Natural killer cell (primary cell): Measurements from ENCODE around the gene PTPN14. TPM values are rescaled to one million over a fixed set of nuclear protein-coding genes. Genes with fewer than 3 reads are reported as not detected.
"Not testable (repeated sequence)": the region's sequence is repeated elsewhere in the genome, so short reads cannot be mapped to it uniquely, and the experiment has no call there.

Experiments
- ATAC-seq, 3 donors: fragments of 150-1000 bp in 2 of 3; fragments of 200-7000 bp in 1 of 3; cut with Tn5 transposase; 1 replicate in 1 of 3; 2 replicates in 2 of 3; pipeline ENCODE4 v1.10.0; 2021; ENCODE audit warnings: mild to moderate bottlenecking in 2 of 3, moderate library complexity in 2 of 3
- DNase-seq, 2 donors: peaks; one replicate each; pipeline versions ENCODE4 v3.0.0 to v3.0.0-alpha.2; 2013 to 2021; ENCODE audit warnings: mixed read lengths in 1 of 2
- H3K27ac ChIP-seq: one replicate; pipeline ENCODE4 v1.5.1; 2013; ENCODE audit warnings: mild to moderate bottlenecking, low read length
- H3K27me3 ChIP-seq: one replicate; pipeline ENCODE4 v1.6.1; 2013; ENCODE audit warnings: low read length; ENCODE audit not compliant: control insufficient read depth, insufficient read depth
- H3K36me3 ChIP-seq: one replicate; pipeline ENCODE4 v1.6.1; 2013; ENCODE audit warnings: low read length; ENCODE audit not compliant: control insufficient read depth, insufficient read depth
- H3K4me1 ChIP-seq: one replicate; pipeline ENCODE4 v1.6.1; 2013; ENCODE audit warnings: low read length; ENCODE audit not compliant: control insufficient read depth, insufficient read depth
- H3K4me3 ChIP-seq: one replicate; pipeline ENCODE4 v1.5.1; 2013; ENCODE audit warnings: low read length
- H3K9me3 ChIP-seq: one replicate; pipeline ENCODE4 v1.6.1; 2013; ENCODE audit warnings: low read length; ENCODE audit not compliant: control insufficient read depth, insufficient read depth
- H3K27ac Mint-ChIP-seq, 2 donors: one replicate each; pipeline ENCODE4 v1.8.0; 2022; ENCODE audit warnings: mild to moderate bottlenecking in 2 of 2, mixed read lengths in 2 of 2, moderate library complexity in 1 of 2
- H3K27me3 Mint-ChIP-seq, 2 donors: one replicate each; pipeline ENCODE4 v1.8.0; 2022; ENCODE audit warnings: low read depth in 2 of 2, mixed read lengths in 2 of 2
- H3K36me3 Mint-ChIP-seq: one replicate; pipeline ENCODE4 v1.8.0; 2022; ENCODE audit warnings: mixed read lengths
- H3K4me1 Mint-ChIP-seq, 2 donors: one replicate each; pipeline ENCODE4 v1.8.0; 2022; ENCODE audit warnings: mixed read lengths in 2 of 2
- H3K4me3 Mint-ChIP-seq: one replicate; pipeline ENCODE4 v1.8.0; 2022; ENCODE audit warnings: mild to moderate bottlenecking, moderate library complexity, mixed read lengths
- H3K9me3 Mint-ChIP-seq, 2 donors: one replicate each; pipeline ENCODE4 v1.8.0; 2022; ENCODE audit warnings: mixed read lengths in 2 of 2
- CTCF ChIP-seq: fragments of 200-600 bp; IDR thresholded peaks from one replicate; pipeline ENCODE4 v1.8.0; 2022; ENCODE audit warnings: antibody characterized with exemption
- WGBS: methylation state at CpG from one replicate; pipeline ENCODE4 v1.1.7; 2013; ENCODE audit warnings: missing lambda C conversion rate; ENCODE audit not compliant: insufficient coverage; 5-methylcytosine and 5-hydroxymethylcytosine counted together
- intact Hi-C: fragments of 100-400 bp; cut with micrococcal nuclease; formaldehyde crosslinking; loops from one replicate; pipeline ENCODE4 v1.14.2; 2022
- total RNA-seq, 4 donors: library from RNA; stranded (reverse); fragments of 120-200 nt in 1 of 4; gene quantifications; one replicate each; pipeline versions ENCODE4 v1.2.3 to v1.2.4, GENCODE V29; 2013 to 2022

The PTPN14 gene
- total RNA-seq, 3 donors from 2014 or later (not counting 1 experiment from before 2014, with no cell fraction given) = 0.02 TPM; not detected in 2

- H3K27ac ChIP-seq = no peak overlapping the region
- H3K27me3 ChIP-seq = no peaks in the 10 kb centered on the region
- H3K9me3 ChIP-seq = no peaks in the 10 kb centered on the region
- no peaks in the 10 kb centered on the region for H3K4me1 ChIP-seq
- DNase-seq (no peak), ATAC-seq (no peak)
- Mint-ChIP-seq H3K36me3 (no peaks in the 10 kb centered on the region), H3K27me3 (peaks cover 7 to 8% of the 10 kb centered on the region in 2 donors), H3K4me1 (no peaks in the 10 kb centered on the region), H3K27ac (no peak overlapping the region), H3K9me3 (no peaks in the 10 kb centered on the region), H3K4me3 (no peak overlapping the region)
- intact Hi-C loops = no loop called here
- no peak for TF ChIP-seq CTCF
- no peak overlapping the region for H3K4me3 ChIP-seq
- 79% methylated on average over 5 of the region's 5 CpGs for WGBS
- no peaks in the 10 kb centered on the region for H3K36me3 ChIP-seq
Measured at GRCh38 chr1:214485151-214485550, 66.3 kb downstream of the PTPN14 start.

DNA sequence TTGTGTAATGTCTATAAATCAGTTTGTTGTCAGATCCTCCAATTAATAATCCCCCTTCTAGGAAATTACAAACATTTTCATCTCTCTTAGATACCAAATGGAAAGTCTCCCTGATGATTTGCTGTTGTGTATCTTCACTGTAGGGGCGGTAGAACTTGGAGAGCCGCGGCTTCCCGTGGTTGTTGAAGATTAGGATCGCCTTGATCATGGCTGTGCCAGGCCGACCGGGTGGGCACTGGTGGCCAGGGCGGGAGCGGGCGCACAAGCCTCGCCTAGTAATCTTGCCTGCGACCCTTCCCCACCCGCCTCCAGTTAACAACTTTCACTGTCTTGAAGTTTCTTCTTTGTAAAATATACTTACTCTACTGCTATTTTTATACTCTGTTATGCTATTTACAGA is 68.2 kb downstream of the PTPN14 start:
- H3K27me3 ChIP-seq, H3K9me3 Mint-ChIP-seq, intact Hi-C loops, H3K27ac Mint-ChIP-seq, H3K4me3 ChIP-seq, H3K9me3 ChIP-seq, H3K36me3 ChIP-seq, H3K27ac ChIP-seq, ATAC-seq, H3K36me3 Mint-ChIP-seq, H3K4me3 Mint-ChIP-seq, H3K4me1 ChIP-seq, DNase-seq, H3K4me1 Mint-ChIP-seq, H3K27me3 Mint-ChIP-seq: not testable (repeated sequence)
- WGBS = 90% methylated on average over 13 of the region's 13 CpGs

GRCh38 chr1:214481983-214482634 is 69.3 kb downstream of the PTPN14 start:
- not testable (repeated sequence) for H3K27ac Mint-ChIP-seq

DNA sequence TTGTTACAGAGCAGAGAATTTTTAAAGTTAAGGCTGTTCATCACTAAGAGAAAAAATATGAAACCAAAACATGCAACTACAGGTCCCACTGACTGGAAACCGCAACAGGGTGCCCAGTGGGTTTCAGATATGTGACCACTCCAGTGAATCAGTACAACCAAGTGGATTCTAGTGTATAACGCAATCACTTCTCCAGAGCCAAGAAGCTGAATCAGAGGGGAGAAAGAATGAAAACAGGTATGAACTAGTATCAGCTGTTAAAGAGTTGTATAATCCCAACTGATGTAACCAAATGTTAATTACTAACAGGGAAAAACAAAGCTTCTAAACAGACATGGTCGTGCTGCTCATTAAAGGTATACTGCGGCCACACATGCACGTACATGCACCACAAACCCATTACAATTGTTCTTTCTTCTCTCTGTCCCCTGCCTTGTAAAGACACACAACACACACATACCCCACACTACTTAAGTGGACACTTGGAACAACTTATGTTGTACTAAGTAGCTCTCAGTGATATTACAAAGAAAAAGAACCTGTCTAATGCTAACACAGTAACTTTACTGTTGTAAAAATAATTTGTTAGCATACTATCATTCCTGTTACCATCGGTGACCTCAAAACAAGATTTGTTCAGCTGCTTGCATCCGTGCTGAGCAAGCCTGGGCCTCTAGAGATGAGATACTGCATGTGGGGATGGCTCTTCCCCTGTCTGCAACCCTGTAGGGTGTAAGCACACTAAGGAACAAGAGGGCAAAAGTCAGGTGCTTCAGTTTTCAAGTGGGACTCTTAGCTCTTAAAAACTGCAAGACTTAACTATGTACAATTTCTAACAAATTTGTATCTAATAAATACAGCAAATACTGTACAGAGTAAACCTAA is 74.2 kb downstream of the PTPN14 start:
- Histone ChIP-seq H3K27ac (no peak overlapping the region), H3K27me3 (peaks cover 2% of the 10 kb centered on the region), H3K9me3 (no peaks in the 10 kb centered on the region), H3K4me3 (no peak overlapping the region), H3K4me1 (no peaks in the 10 kb centered on the region), H3K36me3 (no peaks in the 10 kb centered on the region)
- intact Hi-C loops = no loop called here
- ATAC-seq (no peak), DNase-seq (no peak)
- 89% methylated on average over 7 of the region's 7 CpGs for WGBS
- TF ChIP-seq CTCF = no peak
- no peaks in the 10 kb centered on the region for H3K9me3 Mint-ChIP-seq
- no peak overlapping the region for H3K4me3 Mint-ChIP-seq
- H3K27ac Mint-ChIP-seq = no peak overlapping the region
- no peaks in the 10 kb centered on the region for H3K36me3 Mint-ChIP-seq
- H3K4me1 Mint-ChIP-seq = no peaks in the 10 kb centered on the region
- H3K27me3 Mint-ChIP-seq = peaks cover 11 to 34% of the 10 kb centered on the region in 2 donors

More at GRCh38 chr1:214481983-214482634, 69.3 kb downstream of the PTPN14 start:
- H3K9me3 ChIP-seq, H3K4me3 Mint-ChIP-seq, H3K36me3 ChIP-seq, H3K27me3 Mint-ChIP-seq, H3K9me3 Mint-ChIP-seq, H3K4me1 Mint-ChIP-seq, H3K27ac ChIP-seq, DNase-seq, H3K27me3 ChIP-seq, H3K4me3 ChIP-seq, H3K36me3 Mint-ChIP-seq, H3K4me1 ChIP-seq, ATAC-seq, intact Hi-C loops: not testable (repeated sequence)
- WGBS = 50% methylated on average over 2 of the region's 2 CpGs
